GM12875 (cell line): ENCODE results near the gene GCH1.

Source experiments
- H3K4me3 ChIP-seq: one replicate; pipeline ENCODE4 v1.5.1; 2011; ENCODE audit warnings: low read depth, low read length, control low read depth
- TF ChIP-seq, protein P1 (sequence below): IDR thresholded peaks from 2 replicates; pipeline ENCODE4 v1.5.1; 2011; ENCODE audit warnings: low read depth, mild to moderate bottlenecking, control low read depth, inconsistent platforms, low read length, moderate library complexity, borderline replicate concordance; ENCODE audit not compliant: insufficient read depth

GCH1 gene

DNA sequence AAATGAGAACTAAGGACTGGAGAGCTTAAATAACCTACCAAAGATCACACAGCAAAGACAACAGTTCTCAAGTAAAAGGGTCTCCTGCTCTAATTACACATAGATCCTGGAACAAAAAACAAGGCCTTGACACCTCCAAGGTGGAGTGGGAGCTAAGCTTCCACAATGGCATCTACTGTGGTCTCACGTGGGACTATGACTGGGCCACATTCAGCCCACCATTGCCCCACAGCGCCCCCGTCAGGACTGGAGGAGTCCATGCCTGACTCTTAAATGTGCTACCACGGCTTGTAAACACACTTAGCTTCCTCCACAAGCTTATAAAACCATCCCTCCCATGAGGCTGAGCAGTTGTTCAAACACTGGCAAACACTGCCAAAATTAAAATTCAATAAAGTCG lies 88.5 kb downstream of the GCH1 start:
- TF ChIP-seq, protein P1, sequence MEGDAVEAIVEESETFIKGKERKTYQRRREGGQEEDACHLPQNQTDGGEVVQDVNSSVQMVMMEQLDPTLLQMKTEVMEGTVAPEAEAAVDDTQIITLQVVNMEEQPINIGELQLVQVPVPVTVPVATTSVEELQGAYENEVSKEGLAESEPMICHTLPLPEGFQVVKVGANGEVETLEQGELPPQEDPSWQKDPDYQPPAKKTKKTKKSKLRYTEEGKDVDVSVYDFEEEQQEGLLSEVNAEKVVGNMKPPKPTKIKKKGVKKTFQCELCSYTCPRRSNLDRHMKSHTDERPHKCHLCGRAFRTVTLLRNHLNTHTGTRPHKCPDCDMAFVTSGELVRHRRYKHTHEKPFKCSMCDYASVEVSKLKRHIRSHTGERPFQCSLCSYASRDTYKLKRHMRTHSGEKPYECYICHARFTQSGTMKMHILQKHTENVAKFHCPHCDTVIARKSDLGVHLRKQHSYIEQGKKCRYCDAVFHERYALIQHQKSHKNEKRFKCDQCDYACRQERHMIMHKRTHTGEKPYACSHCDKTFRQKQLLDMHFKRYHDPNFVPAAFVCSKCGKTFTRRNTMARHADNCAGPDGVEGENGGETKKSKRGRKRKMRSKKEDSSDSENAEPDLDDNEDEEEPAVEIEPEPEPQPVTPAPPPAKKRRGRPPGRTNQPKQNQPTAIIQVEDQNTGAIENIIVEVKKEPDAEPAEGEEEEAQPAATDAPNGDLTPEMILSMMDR: peak; percentile 24; the same call in 1 of the 2 replicates
- no peak overlapping the region for H3K4me3 ChIP-seq

DNA sequence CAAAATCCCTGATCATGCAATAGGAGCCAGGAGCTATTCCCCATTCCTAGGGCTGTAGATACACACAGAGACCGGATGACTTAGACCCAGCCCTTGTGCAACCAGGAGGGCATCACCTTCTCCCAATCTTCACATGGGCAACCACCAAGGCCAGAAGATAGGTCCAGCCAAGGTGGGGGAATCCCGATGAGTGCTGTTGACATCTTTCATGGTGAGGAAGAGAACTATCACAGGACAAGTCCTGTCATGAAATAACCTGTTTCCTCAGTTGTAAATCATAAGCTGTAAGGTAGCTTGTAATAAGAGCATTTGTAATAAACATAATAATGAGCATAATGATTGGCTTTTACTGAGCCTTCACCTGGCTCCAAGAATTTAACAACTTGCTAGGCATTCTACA lies 89.5 kb downstream of the GCH1 start:
- TF ChIP-seq, protein P1: no peak
- no peak overlapping the region for H3K4me3 ChIP-seq

DNA sequence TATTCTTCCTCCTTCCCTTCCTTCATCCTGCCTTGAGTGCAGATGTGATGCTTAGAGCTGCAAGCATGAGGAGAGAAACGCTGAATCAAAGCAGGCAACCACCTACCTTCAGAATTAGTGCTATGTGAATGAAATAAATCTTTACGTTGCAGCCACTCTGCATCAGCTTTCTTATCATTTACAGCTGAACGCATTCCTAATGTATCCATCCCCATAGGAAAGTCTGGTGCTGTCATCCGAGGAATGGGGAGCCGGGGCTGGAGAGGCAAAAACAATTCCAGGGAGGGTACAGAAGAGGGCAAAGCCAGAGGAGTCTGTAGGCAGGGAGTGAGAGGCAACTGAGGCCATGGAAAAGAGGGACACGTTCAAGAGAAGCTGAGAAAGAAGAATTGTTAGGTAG lies 90.0 kb downstream of the GCH1 start:
- TF ChIP-seq, protein P1: no peak
- H3K4me3 ChIP-seq: no peak overlapping the region

DNA sequence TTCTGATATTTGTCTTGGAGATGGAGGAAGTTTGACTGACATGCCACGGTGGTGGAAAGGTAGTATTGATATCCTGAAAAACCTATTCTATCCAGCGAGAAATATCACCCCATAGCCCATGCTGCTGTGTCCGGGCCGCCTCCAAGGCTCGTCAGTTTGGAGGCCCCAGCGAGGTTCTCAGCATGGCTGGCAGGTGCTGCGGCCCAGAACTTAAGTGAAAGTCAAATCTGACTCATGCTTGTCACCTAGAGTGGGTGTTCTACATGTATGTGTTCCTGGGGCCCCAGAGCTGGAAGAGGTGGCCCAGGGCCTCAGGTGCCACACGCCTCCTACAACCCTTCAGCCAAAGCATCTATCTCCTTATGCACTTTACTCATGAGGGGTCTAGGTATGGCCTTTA lies 92.9 kb downstream of the GCH1 start:
- no peak overlapping the region for H3K4me3 ChIP-seq
- TF ChIP-seq, protein P1: no peak

DNA sequence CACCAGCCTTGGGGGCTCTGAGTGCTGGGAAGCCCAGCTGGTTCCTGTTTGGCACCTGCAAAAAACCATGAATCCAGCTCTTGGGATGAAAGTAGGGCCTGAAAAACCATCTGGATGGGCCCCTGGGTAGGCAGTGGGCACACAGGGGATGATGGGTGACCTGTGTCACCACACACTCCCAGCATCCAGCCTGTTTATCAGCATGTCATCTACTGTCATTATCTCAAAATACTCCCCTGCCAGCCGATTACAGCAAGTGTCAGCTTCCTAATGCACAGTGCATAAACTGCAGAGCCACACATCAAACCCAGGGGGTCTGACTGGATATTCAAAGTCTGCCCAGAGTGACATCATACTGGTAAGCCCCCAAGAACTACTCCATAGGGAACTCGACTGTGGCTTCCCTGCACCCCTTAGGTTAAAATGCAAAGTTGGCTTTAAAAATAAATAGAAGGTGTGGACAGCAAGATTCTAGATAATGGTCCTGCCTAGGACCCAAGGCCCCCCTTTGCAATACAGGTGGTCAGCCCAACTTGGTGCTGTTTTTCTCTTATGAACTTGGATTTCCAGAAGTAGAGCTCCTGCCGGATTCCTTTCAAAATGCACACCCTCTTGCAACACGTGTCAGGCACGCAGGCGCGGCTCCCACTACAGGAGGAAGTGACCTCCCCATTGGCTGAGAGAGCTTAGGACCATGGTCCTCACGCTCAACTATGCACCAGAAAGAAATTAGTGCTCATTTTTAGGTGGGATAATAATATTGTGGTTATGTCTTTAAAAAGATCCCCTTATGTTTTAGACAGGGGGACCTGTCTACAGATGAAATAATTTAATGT lies 94.1 kb downstream of the GCH1 start:
- H3K4me3 ChIP-seq: no peak overlapping the region
- TF ChIP-seq, protein P1: no peak

DNA sequence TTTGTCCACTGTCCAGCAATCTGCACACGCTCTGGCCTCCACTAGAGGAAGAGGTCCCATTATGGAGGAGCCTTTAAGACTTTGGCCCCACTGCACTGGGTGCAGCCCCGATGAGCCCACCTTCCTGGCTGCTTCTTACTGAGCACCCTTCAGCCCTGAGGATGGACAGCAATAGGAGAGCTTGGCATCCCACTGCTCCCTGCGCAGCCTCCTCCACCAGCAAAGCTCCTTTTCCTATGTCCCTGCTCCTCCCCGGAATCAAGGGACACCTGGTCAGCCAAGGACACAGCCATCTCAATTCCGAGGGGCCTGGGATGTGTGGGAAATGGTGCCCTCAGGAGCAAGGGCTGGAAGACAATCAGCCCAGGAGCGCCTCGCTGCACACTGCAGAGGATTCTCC lies 94.7 kb downstream of the GCH1 start:
- TF ChIP-seq, protein P1: no peak
- no peak overlapping the region for H3K4me3 ChIP-seq

DNA sequence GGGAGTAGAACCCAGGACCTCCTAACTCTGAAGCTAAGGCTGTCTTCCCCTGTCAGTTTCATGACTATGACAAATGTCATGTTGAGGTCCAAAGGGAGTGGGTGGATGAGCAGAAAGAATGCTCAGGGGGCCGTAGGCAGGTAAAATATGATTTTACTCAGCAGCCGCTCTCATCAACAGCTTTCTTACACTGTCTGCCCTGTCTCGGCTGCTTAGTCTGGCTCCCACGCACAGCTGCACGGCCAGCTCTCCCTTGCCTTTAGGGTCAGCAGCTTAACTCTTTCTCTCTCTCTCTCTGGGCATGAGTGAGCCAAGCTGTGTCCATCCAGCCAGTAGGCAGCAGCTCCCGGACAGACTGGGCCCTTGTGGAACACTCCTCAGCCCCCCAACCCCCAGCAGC lies 95.2 kb downstream of the GCH1 start:
- H3K4me3 ChIP-seq: no peak overlapping the region
- TF ChIP-seq, protein P1: no peak
